Measurements from ENCODE around the gene SH2D1A.

DNA sequence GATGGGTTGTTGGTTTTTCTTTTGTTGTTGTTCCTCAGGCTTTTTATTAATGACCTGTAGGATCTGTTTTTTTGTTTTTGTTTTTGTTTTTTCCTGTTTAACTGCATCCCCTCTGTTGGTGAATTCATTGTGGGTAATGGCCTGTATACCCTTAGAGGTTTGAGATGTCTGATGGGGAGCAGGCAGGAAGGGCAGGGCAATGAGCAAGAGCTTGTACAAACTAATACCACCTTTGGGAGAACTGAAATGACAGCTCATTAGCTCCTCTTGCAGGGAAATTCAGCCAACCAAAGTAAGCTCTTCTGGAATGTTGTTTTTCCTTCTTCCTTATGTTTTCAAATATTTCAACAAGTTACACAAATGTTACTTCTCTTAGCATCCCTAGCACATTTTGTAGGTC is 23.4 kb downstream of the SH2D1A start:
- TF ChIP-seq, protein P1, sequence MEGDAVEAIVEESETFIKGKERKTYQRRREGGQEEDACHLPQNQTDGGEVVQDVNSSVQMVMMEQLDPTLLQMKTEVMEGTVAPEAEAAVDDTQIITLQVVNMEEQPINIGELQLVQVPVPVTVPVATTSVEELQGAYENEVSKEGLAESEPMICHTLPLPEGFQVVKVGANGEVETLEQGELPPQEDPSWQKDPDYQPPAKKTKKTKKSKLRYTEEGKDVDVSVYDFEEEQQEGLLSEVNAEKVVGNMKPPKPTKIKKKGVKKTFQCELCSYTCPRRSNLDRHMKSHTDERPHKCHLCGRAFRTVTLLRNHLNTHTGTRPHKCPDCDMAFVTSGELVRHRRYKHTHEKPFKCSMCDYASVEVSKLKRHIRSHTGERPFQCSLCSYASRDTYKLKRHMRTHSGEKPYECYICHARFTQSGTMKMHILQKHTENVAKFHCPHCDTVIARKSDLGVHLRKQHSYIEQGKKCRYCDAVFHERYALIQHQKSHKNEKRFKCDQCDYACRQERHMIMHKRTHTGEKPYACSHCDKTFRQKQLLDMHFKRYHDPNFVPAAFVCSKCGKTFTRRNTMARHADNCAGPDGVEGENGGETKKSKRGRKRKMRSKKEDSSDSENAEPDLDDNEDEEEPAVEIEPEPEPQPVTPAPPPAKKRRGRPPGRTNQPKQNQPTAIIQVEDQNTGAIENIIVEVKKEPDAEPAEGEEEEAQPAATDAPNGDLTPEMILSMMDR (IDR thresholded peaks at IDR 0.05): no peak
- no peak for TF ChIP-seq POLR2A (IDR thresholded peaks at IDR 0.05)
